ENCODE data around the gene NPR2. TPM values are rescaled to one million over a fixed set of nuclear protein-coding genes. Genes with fewer than 3 reads are reported as not detected.

Gene NPR2
- polyA plus RNA-seq, 2 of the 4 experiments (the other 2 are of a cell fraction): 7.8 to 18.8 TPM

DNA sequence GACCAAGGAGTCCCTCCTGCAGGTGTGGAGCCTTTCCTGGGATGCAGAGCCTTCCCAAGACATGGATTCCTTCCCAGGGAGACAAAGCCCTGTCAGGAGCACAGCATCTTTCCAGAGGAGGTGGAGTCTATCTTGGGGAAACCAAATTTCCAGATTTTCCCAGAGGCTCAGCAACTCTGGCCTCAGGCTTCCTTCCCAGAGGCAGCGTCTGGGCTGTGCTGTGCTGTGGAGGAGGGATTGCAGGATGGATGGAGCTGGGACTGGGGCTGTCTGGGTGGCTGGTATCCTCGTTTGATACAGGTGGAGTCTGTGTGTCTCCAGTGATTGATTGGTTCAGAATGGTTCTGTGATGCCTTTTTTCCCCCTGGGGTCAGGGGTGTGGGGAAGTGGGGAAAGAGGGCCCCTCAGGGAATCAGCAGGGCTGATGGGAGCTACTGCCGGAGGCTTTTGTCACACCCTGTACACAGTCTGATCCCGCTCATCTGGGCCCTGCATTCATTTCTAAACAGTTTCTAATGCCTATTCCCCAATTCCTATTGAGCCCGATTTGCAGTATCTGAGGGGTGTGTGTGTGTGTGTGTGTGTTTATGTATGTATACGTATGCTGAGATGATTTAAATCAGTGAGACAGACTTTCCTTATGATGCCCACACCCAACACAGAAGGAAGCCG lies 62.8 kb downstream of the NPR2 start (continued):
- no peak for TF ChIP-seq ATOH8 (CRISPR knock-in tag; IDR thresholded peaks at IDR 0.05; ENCODE audit: low read depth)
- no peak for TF ChIP-seq HEYL (CRISPR knock-in tag; IDR thresholded peaks at IDR 0.05)
- no peak for TF ChIP-seq MAZ (IDR thresholded peaks at IDR 0.05; ENCODE audit: borderline replicate concordance, low read depth, low read length)
- TF ChIP-seq USF2 (IDR thresholded peaks at IDR 0.05): no peak

GRCh38 chr9:35856206-35856605 lies 64.8 kb downstream of the NPR2 start:
- Histone ChIP-seq H3K4me3 (no peak overlapping the region), H3K4me1 (no peaks in the 10 kb centered on the region), H3K27ac (no peak overlapping the region), H3K9me3 (no peaks in the 10 kb centered on the region), H3K4me2 (no peak overlapping the region)
- ATAC-seq (no peak), DNase-seq (ENCODE audit: low read depth in 1 of 2, low spot score in 1 of 2) (no peak), FAIRE-seq (no peak)
- ChIA-PET CTCF (interaction anchor here (1.5 to 8.1 kb wide), 5 partner anchors 11 to 45 kb away, joined by 6 to 36 read pairs (median 8); partner anchors contain the start of gene SPAG8), POLR2A (no interaction called here)
- 51% methylated on average over 3 of the region's 3 CpGs for WGBS (ENCODE audit: missing lambda C conversion rate)
- TF ChIP-seq ZSCAN20 (CRISPR knock-in tag; IDR thresholded peaks at IDR 0.05): no peak
- no peak for TF ChIP-seq EP300 (IDR thresholded peaks at IDR 0.05)
- no peak for TF ChIP-seq MAX (IDR thresholded peaks at IDR 0.05)
- no peak for TF ChIP-seq FOSL2 (IDR thresholded peaks at IDR 0.05)
- TF ChIP-seq FOSL2 (CRISPR knock-in tag; IDR thresholded peaks at IDR 0.05): no peak
- TF ChIP-seq RNF2 (IDR thresholded peaks at IDR 0.05; ENCODE audit: borderline replicate concordance, low read depth): no peak
- no peak for TF ChIP-seq FOXS1 (CRISPR knock-in tag; IDR thresholded peaks at IDR 0.05)
- TF ChIP-seq RAD21 (conservative IDR thresholded peaks at IDR 0.05 in 1 of 2, IDR thresholded peaks at IDR 0.05 in 1 of 2): no peak
- no peak for TF ChIP-seq EHF (CRISPR knock-in tag; IDR thresholded peaks at IDR 0.05)
- no peak for TF ChIP-seq USF2 (IDR thresholded peaks at IDR 0.05)
- no peak for TF ChIP-seq KDM5A (IDR thresholded peaks at IDR 0.05)
- no peak for TF ChIP-seq NFE2L2 (conservative IDR thresholded peaks at IDR 0.05; ENCODE audit: low read length)
- TF ChIP-seq CBX8 (IDR thresholded peaks at IDR 0.05): no peak
- TF ChIP-seq CTCF (IDR thresholded peaks at IDR 0.05): no peak
- no peak for TF ChIP-seq POLR2A (IDR thresholded peaks at IDR 0.05; ENCODE audit: low read length)
- no peak for TF ChIP-seq NR3C1 (IDR thresholded peaks at IDR 0.05)
- TF ChIP-seq CHD2 (IDR thresholded peaks at IDR 0.05; ENCODE audit: low read length, partially characterized antibody): no peak
- no peak for TF ChIP-seq SREBF2 (IDR thresholded peaks at IDR 0.05)
- TF ChIP-seq POLR2AphosphoS2 (conservative IDR thresholded peaks at IDR 0.05; ENCODE audit: low read length): no peak
- no peak for TF ChIP-seq EHMT2 (IDR thresholded peaks at IDR 0.05; ENCODE audit: low read depth)

All from A549 (cell line).